ENCODE data around the gene AIF1. TPM values are rescaled to one million over a fixed set of nuclear protein-coding genes. Genes with fewer than 3 reads are reported as not detected.

AIF1 gene
- total RNA-seq, 2 experiments from 2014 or later, result 240 to 253 TPM

GRCh38 chr6:31642798-31643570, 27.9 kb downstream of the AIF1 start:
- Mint-ChIP-seq H3K4me3 (no peak overlapping the region), H3K27ac (no peak overlapping the region), H3K36me3 (ENCODE audit: low read depth) (peaks cover 52% of the 10 kb centered on the region), H3K9me3 (no peaks in the 10 kb centered on the region), H3K27me3 (no peaks in the 10 kb centered on the region), H3K4me1 (ENCODE audit: low read depth) (peaks cover 9% of the 10 kb centered on the region)
- intact Hi-C loops (cut with micrococcal nuclease), result no loop called here
- ChIA-PET CTCF (interaction anchor here (1.3 kb wide), 1 partner anchor 166 kb away, joined by 3 read pairs; no protein-coding TSS in a partner anchor), POLR2A (interaction anchor here (0.8 to 16.2 kb wide), 6 partner anchors 9 to 60 kb away, joined by 3 to 235 read pairs (median 6); partner anchors contain the start of genes ABHD16A, BAG6, C6orf47 and GPANK1)
- TF ChIP-seq, protein P1, sequence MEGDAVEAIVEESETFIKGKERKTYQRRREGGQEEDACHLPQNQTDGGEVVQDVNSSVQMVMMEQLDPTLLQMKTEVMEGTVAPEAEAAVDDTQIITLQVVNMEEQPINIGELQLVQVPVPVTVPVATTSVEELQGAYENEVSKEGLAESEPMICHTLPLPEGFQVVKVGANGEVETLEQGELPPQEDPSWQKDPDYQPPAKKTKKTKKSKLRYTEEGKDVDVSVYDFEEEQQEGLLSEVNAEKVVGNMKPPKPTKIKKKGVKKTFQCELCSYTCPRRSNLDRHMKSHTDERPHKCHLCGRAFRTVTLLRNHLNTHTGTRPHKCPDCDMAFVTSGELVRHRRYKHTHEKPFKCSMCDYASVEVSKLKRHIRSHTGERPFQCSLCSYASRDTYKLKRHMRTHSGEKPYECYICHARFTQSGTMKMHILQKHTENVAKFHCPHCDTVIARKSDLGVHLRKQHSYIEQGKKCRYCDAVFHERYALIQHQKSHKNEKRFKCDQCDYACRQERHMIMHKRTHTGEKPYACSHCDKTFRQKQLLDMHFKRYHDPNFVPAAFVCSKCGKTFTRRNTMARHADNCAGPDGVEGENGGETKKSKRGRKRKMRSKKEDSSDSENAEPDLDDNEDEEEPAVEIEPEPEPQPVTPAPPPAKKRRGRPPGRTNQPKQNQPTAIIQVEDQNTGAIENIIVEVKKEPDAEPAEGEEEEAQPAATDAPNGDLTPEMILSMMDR (IDR thresholded peaks at IDR 0.05), result no peak
- ATAC-seq, result no peak
- DNase-seq, result no peak

- peaks cover 12% of the 10 kb centered on the region for H3K4me1 Mint-ChIP-seq (ENCODE audit: low read depth)
- no peaks in the 10 kb centered on the region for H3K9me3 Mint-ChIP-seq
- no peak overlapping the region for H3K4me3 Mint-ChIP-seq
- TF ChIP-seq, protein P1 (IDR thresholded peaks at IDR 0.05), result no peak
- ChIA-PET CTCF (interaction anchor here (1.3 kb wide), 1 partner anchor 167 kb away, joined by 3 read pairs; no protein-coding TSS in a partner anchor), POLR2A (interaction anchor here (0.8 to 16.2 kb wide), 6 partner anchors 8 to 21 kb away, joined by 3 to 235 read pairs (median 6); partner anchors contain the start of genes BAG6, C6orf47 and GPANK1)
- no peak for DNase-seq
- H3K27ac Mint-ChIP-seq, result no peak overlapping the region
- intact Hi-C loops (cut with micrococcal nuclease), result no loop called here
- H3K27me3 Mint-ChIP-seq, result no peaks in the 10 kb centered on the region
- peaks cover 55% of the 10 kb centered on the region for H3K36me3 Mint-ChIP-seq (ENCODE audit: low read depth)
- no peak for ATAC-seq
These were observed 28.9 kb downstream of the AIF1 start for GRCh38 chr6:31643818-31644454.

DNA sequence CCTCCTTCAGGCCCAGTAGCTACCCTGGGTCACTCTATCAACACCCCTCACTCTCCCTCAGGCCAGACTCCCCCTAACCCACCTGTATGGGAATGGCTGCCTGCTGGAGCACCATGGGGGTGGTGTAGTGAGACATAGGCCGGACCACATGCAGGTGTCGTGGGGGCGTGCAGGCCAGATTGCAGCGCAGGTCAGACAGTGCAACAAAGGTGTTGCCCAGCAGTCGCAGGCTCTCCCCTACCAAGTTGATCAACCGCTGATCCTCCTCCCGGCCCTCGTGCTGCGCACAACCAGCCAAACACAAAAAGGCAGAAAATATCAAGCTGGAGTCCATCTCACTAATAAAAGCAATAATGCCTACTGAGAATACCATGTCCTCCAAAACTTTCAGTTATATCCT, 30.3 kb downstream of the AIF1 start:
- H3K9me3 Mint-ChIP-seq, result no peaks in the 10 kb centered on the region

GRCh38 chr6:31651602-31652191, 36.7 kb downstream of the AIF1 start:
- DNase-seq, result peak; percentile 79
- H3K27me3 Mint-ChIP-seq, result no peaks in the 10 kb centered on the region
- intact Hi-C loops (cut with micrococcal nuclease), result no loop called here

More for the DNA sequence above, 30.3 kb downstream of the AIF1 start:
- POLR2A ChIA-PET, result interaction anchor here (5.4 to 16.2 kb wide), 2 partner anchors 11 to 19 kb away, joined by 24 to 235 read pairs; no protein-coding TSS in a partner anchor
- Mint-ChIP-seq H3K36me3 (ENCODE audit: low read depth) (peaks cover 59% of the 10 kb centered on the region), H3K27ac (peak overlapping the region; percentile 73), H3K4me1 (ENCODE audit: low read depth) (peaks cover 17% of the 10 kb centered on the region), H3K27me3 (no peaks in the 10 kb centered on the region), H3K4me3 (no peak overlapping the region)
- intact Hi-C loops (cut with micrococcal nuclease), result no loop called here
- TF ChIP-seq, protein P1 (IDR thresholded peaks at IDR 0.05), result no peak
- CTCF ChIA-PET, result no interaction called here
- DNase-seq (no peak), ATAC-seq (no peak)

More at GRCh38 chr6:31651602-31652191, 36.7 kb downstream of the AIF1 start:
- peak; percentile 46 for ATAC-seq
- Mint-ChIP-seq H3K4me3 (peak overlapping the region; percentile 93), H3K4me1 (ENCODE audit: low read depth) (peaks cover 44% of the 10 kb centered on the region), H3K27ac (peak overlapping the region; percentile 100), H3K36me3 (ENCODE audit: low read depth) (peaks cover 54% of the 10 kb centered on the region), H3K9me3 (no peaks in the 10 kb centered on the region)
- TF ChIP-seq, protein P1 (IDR thresholded peaks at IDR 0.05), result no peak
- POLR2A ChIA-PET, result interaction anchor here (0.7 to 9.0 kb wide), 31 partner anchors 8 to 1889 kb away, joined by 3 to 160 read pairs (median 4); partner anchors contain the start of genes ABHD16A, C6orf47, CSNK2B and DXO
- CTCF ChIA-PET, result interaction anchor here (0.7 to 3.8 kb wide), 7 partner anchors 12 to 105 kb away, joined by 3 to 16 read pairs (median 4); partner anchors contain the start of genes ATP6V1G2, GPANK1 and LY6G5C
